GM18526 (cell line): ENCODE measurements around the gene QRICH1.
A peak's percentile ranks its signal among the peaks of the same experiment; 100 is the strongest.

Experiments
- POLR2A ChIP-seq: IDR thresholded peaks from 3 replicates; pipeline ENCODE4 v1.6.1; 2011; ENCODE audit not compliant: insufficient read length; ENCODE audit errors: extremely low read depth

The QRICH1 gene

GRCh38 chr3:49028298-49028672 is 65.6 kb downstream of the QRICH1 start:
- no peak for TF ChIP-seq POLR2A

DNA sequence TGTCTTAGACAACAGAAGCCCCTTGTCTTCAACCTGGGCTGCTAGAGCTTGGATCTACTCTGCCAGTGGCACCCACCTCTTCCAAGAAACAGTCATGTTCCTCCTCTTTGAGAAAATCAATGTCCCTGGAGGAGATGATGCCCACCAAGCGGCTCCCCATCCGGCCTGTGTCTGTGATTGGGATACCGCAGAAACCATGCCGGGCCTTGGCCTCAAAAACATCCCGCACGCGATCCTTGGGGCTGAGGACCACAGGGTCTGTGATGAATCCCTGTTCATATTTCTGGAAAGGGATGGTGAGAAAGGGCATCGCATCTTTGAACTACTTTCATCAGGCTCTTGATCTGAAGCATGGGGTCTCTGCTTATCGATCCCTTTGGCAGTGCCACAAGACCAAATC is 66.2 kb downstream of the QRICH1 start:
- TF ChIP-seq POLR2A = no peak

GRCh38 chr3:49026536-49026935 is 67.3 kb downstream of the QRICH1 start:
- no peak for TF ChIP-seq POLR2A

DNA sequence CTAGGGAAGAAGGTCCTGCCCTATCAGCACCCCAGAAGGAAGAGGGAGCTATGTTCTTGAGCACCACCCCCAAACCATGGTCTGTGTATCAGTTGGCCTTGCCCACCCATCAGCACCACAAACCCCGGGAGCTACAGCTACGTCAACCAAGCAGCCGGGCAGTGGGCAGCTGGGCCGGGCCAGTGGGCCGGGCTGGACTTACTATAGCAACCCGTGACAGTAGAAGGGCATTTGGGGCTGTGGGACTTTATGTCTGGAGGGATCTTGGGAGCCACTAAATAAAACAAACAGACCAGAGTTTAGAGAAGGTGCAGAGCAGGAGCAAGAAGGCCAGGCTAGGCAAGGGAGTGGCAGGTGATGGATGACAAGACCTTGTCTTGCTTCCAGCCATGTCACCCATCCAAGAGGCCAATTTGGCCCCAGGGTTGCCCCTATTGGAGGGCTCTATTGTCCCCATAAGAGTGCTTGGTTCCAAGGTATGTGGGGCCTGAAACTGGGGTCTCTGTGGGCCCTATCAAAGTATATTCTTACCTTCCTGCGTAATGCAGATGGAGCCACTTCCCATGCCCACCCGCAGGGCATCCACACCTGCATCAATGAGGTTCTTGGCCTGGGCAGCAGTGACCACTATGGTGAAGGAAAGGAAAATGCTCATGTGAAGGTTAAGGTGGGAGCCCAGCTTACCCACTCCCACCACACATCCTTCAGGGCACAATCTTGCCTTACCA is 67.9 kb downstream of the QRICH1 start:
- no peak for TF ChIP-seq POLR2A

- no peak for TF ChIP-seq POLR2A
Measured at GRCh38 chr3:49025005-49025792, 68.7 kb downstream of the QRICH1 start.

DNA sequence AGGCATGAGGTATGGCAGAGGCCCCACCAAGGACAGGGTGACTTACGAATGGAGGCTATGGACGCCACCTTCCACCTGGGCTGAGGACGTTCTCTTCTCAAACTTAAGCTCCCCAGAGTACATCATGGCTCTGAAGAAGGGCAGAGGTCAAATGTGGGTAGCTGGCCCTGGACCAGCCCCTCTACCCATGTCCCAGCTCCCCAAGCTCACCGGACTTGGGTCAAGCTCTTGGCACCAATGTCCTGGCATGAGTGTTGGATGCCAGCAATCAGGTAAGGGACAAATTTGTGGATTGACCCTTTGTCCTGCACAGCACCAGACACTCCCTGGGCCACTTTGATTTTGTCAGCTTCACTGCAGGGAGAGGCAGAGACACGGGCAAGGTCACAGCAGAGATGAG is 69.4 kb downstream of the QRICH1 start:
- TF ChIP-seq POLR2A = no peak

DNA sequence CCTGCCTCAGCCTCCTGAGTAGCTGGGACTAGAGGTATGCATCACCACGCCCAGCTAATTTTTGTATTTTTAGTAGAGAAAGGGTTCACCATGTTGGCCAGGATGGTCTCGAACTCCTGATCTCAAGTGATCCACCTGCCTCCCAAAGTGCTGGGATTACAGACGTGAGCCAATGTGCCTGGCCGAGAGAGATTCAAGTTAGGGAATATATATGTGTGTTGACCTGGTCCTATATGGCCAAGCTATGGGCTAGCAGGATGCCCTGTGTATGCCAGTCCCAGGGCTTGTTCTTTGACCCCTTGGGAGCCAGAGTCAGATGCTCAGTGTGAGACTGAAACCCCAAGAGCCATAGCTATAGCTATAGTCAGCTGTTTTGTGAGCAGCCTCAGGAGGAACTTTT is 70.1 kb downstream of the QRICH1 start:
- no peak for TF ChIP-seq POLR2A

DNA sequence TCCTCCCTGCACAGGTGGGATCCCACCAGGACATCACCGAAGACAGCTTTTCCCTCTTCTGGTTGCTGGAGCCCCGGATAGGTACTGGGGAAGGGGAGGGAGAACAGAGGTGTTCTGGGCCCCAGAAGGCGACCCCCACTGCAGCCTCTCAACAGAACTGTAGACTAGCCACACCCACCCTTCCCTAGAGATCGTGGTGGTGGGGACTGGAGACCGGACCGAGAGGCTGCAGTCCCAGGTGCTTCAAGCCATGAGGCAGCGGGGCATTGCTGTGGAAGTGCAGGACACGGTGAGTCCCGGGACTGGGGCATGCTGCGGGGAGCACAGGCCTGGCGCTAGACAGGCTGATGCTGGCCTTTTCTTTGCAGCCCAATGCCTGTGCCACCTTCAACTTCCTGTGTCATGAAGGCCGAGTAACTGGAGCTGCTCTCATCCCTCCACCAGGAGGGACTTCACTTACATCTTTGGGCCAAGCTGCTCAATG is 71.1 kb downstream of the QRICH1 start:
- peak; percentile 37 for TF ChIP-seq POLR2A

- TF ChIP-seq POLR2A = peak; percentile 92
Measured at GRCh38 chr3:49021813-49022687, 71.8 kb downstream of the QRICH1 start, which contains the start of gene NDUFAF3. Gene NDUFAF3 (plus strand): TSS chr3:49022121. CDS start chr3:49022145, 24 bp downstream.

DNA sequence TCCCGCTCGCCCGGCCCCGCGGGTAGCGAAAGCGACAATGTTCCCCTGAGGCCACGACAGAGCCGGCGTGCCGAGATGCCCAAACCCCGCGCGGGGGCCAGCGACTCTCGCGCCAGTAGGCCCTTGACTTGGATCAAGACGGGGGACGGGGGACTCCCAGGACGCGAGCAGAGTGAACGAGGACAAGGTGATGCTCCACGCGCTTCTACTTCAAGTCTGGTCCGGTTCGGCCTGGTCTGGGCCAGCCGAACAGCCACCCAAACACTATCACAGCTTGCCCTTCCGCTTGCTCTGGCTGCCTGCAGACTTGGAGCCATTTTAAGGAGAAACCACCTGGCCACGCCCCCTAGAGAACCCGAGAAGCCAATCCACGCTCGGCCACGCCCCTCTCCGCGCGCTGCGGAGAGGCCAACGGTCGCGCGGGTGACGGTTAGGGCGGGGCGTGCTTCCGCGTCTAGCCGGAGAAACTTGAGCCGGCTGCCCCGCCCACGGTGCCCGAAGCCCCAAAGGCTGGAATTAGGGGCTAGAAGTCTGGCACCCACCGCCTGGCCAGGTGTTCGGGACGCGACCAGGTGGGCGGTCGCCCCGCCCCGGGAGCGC is 72.6 kb downstream of the QRICH1 start:
- peak; percentile 100 for TF ChIP-seq POLR2A

DNA sequence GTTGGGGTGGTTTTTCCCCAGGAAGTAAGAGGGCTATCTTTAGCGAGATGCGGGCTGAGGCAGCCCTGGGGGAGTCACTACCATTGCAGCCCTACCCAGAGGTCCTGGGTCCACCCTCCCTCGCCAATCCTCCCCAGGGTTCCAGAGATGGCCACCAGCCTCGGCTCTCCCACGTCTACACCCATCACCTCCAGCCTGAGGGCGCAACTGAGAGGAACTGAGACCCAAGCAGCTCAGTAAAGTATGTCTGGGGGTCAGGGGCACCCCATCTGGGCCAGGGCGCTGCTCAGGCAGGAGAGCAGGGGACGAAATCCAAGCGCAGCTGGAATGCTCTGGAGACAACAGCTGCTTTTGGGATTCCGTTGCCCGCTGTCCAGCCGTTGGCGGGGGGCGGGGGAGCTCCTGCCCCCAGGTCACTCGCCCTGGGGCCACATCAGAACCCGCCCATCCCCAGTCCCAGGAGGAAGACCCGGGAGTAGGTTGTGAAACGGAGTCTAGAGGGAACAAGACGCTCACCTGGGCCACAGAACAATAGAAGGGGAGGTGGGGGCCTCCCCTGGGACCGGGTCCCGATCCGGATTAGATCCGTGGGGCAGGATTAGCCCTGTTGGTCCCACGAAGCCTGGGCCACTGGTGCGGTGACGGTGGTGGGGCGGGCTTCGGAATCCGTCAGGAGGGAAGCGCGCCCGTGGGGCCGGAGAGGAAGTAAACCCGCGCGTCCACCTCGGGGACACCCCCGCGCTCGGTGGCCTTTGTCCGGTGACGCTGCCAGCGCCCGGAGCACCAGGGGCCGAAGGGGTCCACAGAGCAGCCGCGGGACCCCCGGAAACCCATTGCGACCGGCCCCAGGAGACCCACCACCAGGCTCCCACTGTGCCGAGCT is 73.3 kb downstream of the QRICH1 start:
- peak; percentile 38 for TF ChIP-seq POLR2A

- no peak for TF ChIP-seq POLR2A
Measured at GRCh38 chr3:49019941-49020329, 73.9 kb downstream of the QRICH1 start.

- TF ChIP-seq POLR2A = no peak
Measured at GRCh38 chr3:49018707-49019006, 75.2 kb downstream of the QRICH1 start.

DNA sequence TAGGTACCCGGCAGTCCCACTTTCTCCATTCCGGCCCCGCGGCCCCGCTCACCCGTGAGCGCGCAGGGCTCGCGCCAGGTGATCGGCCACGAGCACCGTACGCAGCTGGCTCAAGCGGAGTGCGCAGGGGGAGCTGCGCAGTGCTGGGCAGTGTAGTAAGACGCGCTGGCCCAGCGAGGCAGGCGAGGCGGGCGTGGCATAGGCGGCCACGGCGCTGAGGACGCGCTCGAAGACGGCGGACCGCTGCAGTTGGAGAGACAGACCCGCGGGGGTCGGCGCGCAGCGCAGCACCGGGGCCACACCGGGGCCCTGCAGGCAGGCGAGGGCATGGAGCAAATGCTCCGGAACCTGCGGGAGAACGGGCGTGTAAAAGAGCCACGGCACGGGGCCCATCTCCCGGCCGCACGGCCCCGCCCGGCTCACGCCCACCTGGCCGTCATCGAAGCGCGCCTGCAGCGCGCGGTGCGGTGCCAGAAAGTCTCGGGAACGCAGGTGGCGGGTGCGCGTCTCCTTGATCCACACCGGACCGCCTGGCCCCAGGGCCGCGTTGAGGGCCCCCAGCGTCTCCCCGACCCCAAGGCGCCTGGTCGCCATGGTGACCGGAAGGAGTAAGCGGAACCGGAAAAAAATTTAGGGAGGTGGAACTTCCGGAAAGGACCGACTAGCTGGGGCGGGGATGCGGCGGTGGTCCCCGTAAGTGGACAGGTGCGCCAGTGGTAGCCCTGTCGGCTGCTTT is 75.7 kb downstream of the QRICH1 start, which contains the start of gene DALRD3:
Gene DALRD3 (minus strand): TSS at position 610 of the 736 bp plus-strand sequence. CDS start 16 bp downstream, at position 594.
- peak; percentile 49 for TF ChIP-seq POLR2A
